DND-41 (cell line): ENCODE data around the gene CALML6.

Experiments used
- ATAC-seq: fragments of 200-7000 bp; cut with Tn5 transposase; 3 replicates; pipeline ENCODE4 v1.9.1; 2021; ENCODE audit warnings: low read depth; ENCODE audit not compliant: insufficient read depth
- DNase-seq: peaks from one replicate; pipeline ENCODE4 v3.0.0-alpha.2; 2020
- H2AFZ ChIP-seq: 2 replicates; pipeline ENCODE4 v1.6.0; 2012; ENCODE audit warnings: low read depth, low read length
- H3K27ac ChIP-seq: 2 replicates; pipeline ENCODE4 v1.5.1; 2012; ENCODE audit warnings: low read length, inconsistent platforms
- H3K27me3 ChIP-seq: fragments of 200-600 bp; sonication (generic); 2 replicates; pipeline ENCODE4 v1.6.0; 2012; ENCODE audit warnings: low read length, mild to moderate bottlenecking, inconsistent platforms; ENCODE audit not compliant: insufficient read depth, poor library complexity
- H3K36me3 ChIP-seq: 2 replicates; pipeline ENCODE4 v1.5.1; 2012; ENCODE audit warnings: low read length, inconsistent platforms; ENCODE audit not compliant: insufficient read depth
- H3K4me1 ChIP-seq: 2 replicates; pipeline ENCODE4 v1.5.1; 2012; ENCODE audit warnings: mild to moderate bottlenecking, low read length; ENCODE audit not compliant: insufficient read depth
- H3K4me2 ChIP-seq: 2 replicates; pipeline ENCODE4 v1.6.0; 2012; ENCODE audit warnings: mild to moderate bottlenecking, moderate library complexity, low read length, inconsistent platforms; ENCODE audit not compliant: insufficient read depth
- H3K4me3 ChIP-seq, 2 experiments: fragments of 200-600 bp in 1 of 2; shearing (Covaris generic) in 1 of 2; 2 replicates each; pipeline ENCODE4 v1.5.1; 2012 to 2016; ENCODE audit warnings: inconsistent platforms in 2 of 2, low read length in 2 of 2, mild to moderate bottlenecking in 2 of 2, low read depth in 1 of 2, moderate library complexity in 1 of 2
- H3K79me2 ChIP-seq: 2 replicates; pipeline ENCODE4 v1.6.0; 2012; ENCODE audit warnings: low read length, inconsistent platforms; ENCODE audit not compliant: insufficient read depth
- H3K9ac ChIP-seq: 2 replicates; pipeline ENCODE4 v1.6.0; 2012; ENCODE audit warnings: low read depth, mild to moderate bottlenecking, inconsistent platforms, low read length, moderate library complexity
- H3K9me3 ChIP-seq: 2 replicates; pipeline ENCODE4 v1.5.1; 2012; ENCODE audit warnings: low read length, moderate library complexity, mild to moderate bottlenecking, inconsistent platforms; ENCODE audit not compliant: insufficient read depth, severe bottlenecking
- H4K20me1 ChIP-seq: 2 replicates; pipeline ENCODE4 v1.6.0; 2012; ENCODE audit warnings: low read length; ENCODE audit not compliant: insufficient read depth
- EZH2 ChIP-seq: IDR thresholded peaks from 3 replicates; pipeline ENCODE4 v1.6.1; 2012; ENCODE audit warnings: borderline replicate concordance, low read depth, mild to moderate bottlenecking, moderate library complexity, low read length, inconsistent platforms; ENCODE audit not compliant: severe bottlenecking
- TF ChIP-seq, protein P1 (sequence below): IDR thresholded peaks from 2 replicates; pipeline ENCODE4 v1.5.1; 2012; ENCODE audit warnings: borderline replicate concordance, low read length, moderate library complexity, mild to moderate bottlenecking; ENCODE audit not compliant: poor library complexity, severe bottlenecking; ENCODE audit errors: extremely low read depth

CALML6 gene

DNA sequence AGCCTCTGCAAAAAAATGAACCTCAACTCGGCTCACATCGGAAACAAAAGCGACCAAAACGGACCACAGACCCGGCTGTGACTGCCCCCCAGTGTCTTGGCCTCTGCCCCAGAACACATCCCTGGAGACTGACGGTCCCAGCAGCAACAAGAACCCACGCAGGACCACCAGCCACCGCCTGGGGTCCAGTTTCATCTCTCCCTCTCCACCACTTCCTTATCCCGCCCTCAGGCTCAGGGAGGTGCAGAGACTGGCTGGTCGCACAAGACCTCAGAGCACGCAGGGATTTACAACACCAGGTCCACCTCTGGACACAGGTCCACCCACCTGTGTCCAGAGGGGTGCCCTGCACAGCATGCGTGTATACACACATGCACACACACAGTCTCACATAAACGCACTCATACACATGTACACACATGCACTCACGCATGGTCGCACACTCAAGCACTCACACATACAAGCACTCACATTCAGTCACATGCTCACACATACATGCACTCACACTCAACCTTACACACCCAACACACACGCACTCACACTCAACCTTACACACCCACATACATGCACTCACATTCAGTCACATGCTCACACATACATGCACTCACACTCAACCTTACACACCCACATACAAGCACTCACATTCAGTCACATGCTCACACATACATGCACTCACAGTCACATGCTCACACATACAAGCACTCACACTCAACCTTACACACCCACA lies 22.7 kb downstream of the CALML6 start:
- no peak overlapping the region for H3K4me2 ChIP-seq
- TF ChIP-seq, protein P1, sequence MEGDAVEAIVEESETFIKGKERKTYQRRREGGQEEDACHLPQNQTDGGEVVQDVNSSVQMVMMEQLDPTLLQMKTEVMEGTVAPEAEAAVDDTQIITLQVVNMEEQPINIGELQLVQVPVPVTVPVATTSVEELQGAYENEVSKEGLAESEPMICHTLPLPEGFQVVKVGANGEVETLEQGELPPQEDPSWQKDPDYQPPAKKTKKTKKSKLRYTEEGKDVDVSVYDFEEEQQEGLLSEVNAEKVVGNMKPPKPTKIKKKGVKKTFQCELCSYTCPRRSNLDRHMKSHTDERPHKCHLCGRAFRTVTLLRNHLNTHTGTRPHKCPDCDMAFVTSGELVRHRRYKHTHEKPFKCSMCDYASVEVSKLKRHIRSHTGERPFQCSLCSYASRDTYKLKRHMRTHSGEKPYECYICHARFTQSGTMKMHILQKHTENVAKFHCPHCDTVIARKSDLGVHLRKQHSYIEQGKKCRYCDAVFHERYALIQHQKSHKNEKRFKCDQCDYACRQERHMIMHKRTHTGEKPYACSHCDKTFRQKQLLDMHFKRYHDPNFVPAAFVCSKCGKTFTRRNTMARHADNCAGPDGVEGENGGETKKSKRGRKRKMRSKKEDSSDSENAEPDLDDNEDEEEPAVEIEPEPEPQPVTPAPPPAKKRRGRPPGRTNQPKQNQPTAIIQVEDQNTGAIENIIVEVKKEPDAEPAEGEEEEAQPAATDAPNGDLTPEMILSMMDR, result no peak
- no peaks in the 10 kb centered on the region for H3K4me1 ChIP-seq
- no peaks in the 10 kb centered on the region for H3K79me2 ChIP-seq
- H3K36me3 ChIP-seq, result no peaks in the 10 kb centered on the region
- H2AFZ ChIP-seq, result no peak overlapping the region
- peaks cover 10% of the 10 kb centered on the region for H3K9me3 ChIP-seq
- ATAC-seq, result no peak
- H4K20me1 ChIP-seq, result no peaks in the 10 kb centered on the region; the same call in 1 of the 2 replicates
- no peak overlapping the region for H3K9ac ChIP-seq
- H3K27ac ChIP-seq, result no peak overlapping the region
- H3K27me3 ChIP-seq, result no peaks in the 10 kb centered on the region
- no peak overlapping the region for H3K4me3 ChIP-seq
- no peak for DNase-seq

DNA sequence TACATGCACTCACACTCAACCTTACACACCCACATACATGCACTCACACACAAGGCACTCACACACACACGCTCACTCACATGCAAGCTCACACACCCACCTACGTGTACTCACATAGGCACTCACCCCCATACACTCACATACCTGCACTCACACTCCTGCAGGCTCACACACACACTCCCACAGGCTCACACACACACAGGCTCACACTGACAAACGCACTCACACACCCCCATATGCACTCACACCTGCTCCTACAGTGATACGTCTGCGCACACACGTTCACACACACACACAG lies 23.2 kb downstream of the CALML6 start:
- ATAC-seq, result no peak
- no peaks in the 10 kb centered on the region for H3K27me3 ChIP-seq

DNA sequence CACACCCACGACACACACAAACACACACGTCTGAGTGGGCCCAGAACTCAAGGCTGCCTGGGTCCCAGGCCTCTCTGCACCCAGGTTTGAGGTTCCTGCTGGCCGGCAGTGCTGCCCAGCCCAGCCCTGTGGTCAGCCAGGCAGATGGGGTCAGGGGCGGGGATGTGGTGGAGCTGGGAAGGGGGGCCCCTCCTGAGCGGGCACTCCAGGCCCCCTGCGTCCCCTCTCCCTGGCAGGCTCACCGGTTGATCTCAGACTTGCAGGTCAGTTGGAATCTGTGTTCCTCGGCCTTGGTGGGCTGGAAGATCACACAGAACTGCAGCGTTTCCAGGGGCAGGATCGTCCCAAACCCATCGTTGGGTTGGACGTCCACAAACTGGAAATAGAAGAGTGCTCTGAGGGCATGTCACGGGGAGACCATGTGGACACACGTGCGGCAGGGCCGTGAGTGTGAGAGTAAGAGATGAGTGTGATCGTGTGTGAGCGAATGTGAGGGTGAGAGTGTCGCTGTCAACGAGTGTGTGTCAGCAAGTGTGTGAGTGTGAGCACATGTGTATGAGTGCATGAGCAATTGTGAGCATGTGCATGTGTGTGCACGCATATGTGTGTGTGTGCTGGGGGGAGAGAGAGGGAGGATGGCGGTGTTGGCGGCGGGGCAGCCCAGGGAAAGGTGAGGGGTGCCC lies 23.7 kb downstream of the CALML6 start:
- Histone ChIP-seq H3K9ac (no peak overlapping the region), H2AFZ (no peak overlapping the region), H3K4me1 (peaks cover 3% of the 10 kb centered on the region), H4K20me1 (no peaks in the 10 kb centered on the region; the same call in 1 of the 2 replicates), H3K4me2 (no peak overlapping the region), H3K9me3 (peaks cover 10% of the 10 kb centered on the region), H3K27me3 (no peaks in the 10 kb centered on the region), H3K4me3 (no peak overlapping the region), H3K79me2 (no peaks in the 10 kb centered on the region), H3K36me3 (no peaks in the 10 kb centered on the region), H3K27ac (no peak overlapping the region)
- DNase-seq, result no peak
- TF ChIP-seq, protein P1, result no peak
- no peak for TF ChIP-seq EZH2
- no peak for ATAC-seq

More for the DNA sequence above, 23.2 kb downstream of the CALML6 start:
- Histone ChIP-seq H3K9me3 (peaks cover 10% of the 10 kb centered on the region), H3K9ac (no peak overlapping the region), H3K4me3 (no peak overlapping the region), H2AFZ (no peak overlapping the region), H4K20me1 (no peaks in the 10 kb centered on the region; the same call in 1 of the 2 replicates), H3K4me2 (no peak overlapping the region), H3K36me3 (no peaks in the 10 kb centered on the region), H3K27ac (no peak overlapping the region), H3K79me2 (no peaks in the 10 kb centered on the region), H3K4me1 (no peaks in the 10 kb centered on the region)
- TF ChIP-seq, protein P1, result no peak
- DNase-seq, result no peak
